Thyroid gland (tissue), 4 donors: ENCODE results near the gene SLC5A9. TPM values are rescaled to one million over a fixed set of nuclear protein-coding genes. Genes with fewer than 3 reads are reported as not detected.
"Not testable (repeated sequence)": the region's sequence is repeated elsewhere in the genome, so short reads cannot be mapped to it uniquely, and the experiment has no call there.

Experiments
- DNase-seq, 2 donors: peaks; one replicate each; pipeline ENCODE4 v3.0.0-alpha.2; 2019
- H3K27ac ChIP-seq, 3 donors: fragments of 200-600 bp; sonication (generic); 1 replicate in 2 of 3; 2 replicates in 1 of 3; pipeline ENCODE4 v1.5.1; 2016 to 2019; ENCODE audit warnings: mild to moderate bottlenecking in 1 of 3, moderate library complexity in 1 of 3
- H3K27me3 ChIP-seq: fragments of 200-600 bp; sonication (generic); one replicate; pipeline ENCODE4 v1.5.1; 2019
- H3K36me3 ChIP-seq, 2 donors: fragments of 200-600 bp; sonication (generic); one replicate each; pipeline ENCODE4 v1.5.1; 2016 to 2019
- H3K4me1 ChIP-seq, 2 donors: fragments of 200-600 bp; sonication (generic); one replicate each; pipeline ENCODE4 v1.5.1; 2017 to 2019
- H3K4me3 ChIP-seq, 3 donors: fragments of 200-600 bp; sonication (generic); replicated peaks in 1 of 3; 1 replicate in 2 of 3; 2 replicates in 1 of 3; pipeline ENCODE4 v1.5.1; 2016; ENCODE audit warnings: mild to moderate bottlenecking in 1 of 3
- H3K9me3 ChIP-seq: fragments of 200-600 bp; sonication (generic); one replicate; pipeline ENCODE4 v1.5.1; 2017
- CTCF ChIP-seq, 6 experiments: fragments of 200-600 bp in 3 of 6; fragments of 450-650 bp in 3 of 6; sonication (generic) in 3 of 6; IDR thresholded peaks; one replicate each; pipeline ENCODE4 v1.5.1; 2016 to 2019; ENCODE audit warnings: antibody characterized with exemption in 6 of 6, mild to moderate bottlenecking in 2 of 6, inconsistent platforms in 1 of 6, moderate library complexity in 1 of 6
- POLR2A ChIP-seq, 2 donors: fragments of 450-650 bp; IDR thresholded peaks; one replicate each; pipeline ENCODE4 v1.6.1; 2017; ENCODE audit warnings: antibody characterized with exemption in 2 of 2, mild to moderate bottlenecking in 2 of 2, moderate library complexity in 1 of 2
- WGBS, 2 donors: methylation state at CpG; one replicate each; pipeline ENCODE4 v1.1.5; 2017; 5-methylcytosine and 5-hydroxymethylcytosine counted together
- intact Hi-C: fragments of 100-400 bp; cut with DNase I; formaldehyde crosslinking; loops from one replicate; pipeline ENCODE4 v1.15.1; 2023
- total RNA-seq, 4 donors: library from RNA; depleted of rRNA; stranded (reverse); fragments of >200 nt; gene quantifications; one replicate each; pipeline ENCODE4 v1.2.3, GENCODE V29; 2016

The SLC5A9 gene
- total RNA-seq, 4 donors from 2014 or later, result not detected

GRCh38 chr1:48208652-48209051 is 13.9 kb upstream of the SLC5A9 start:
- TF ChIP-seq CTCF (IDR thresholded peaks at IDR 0.05) (no peak), POLR2A (IDR thresholded peaks at IDR 0.05) (no peak)
- 85 to 86% methylated on average over 4 of the region's 4 CpGs for WGBS, 2 donors

GRCh38 chr1:48213462-48213861 is 9.1 kb upstream of the SLC5A9 start:
- 82 to 85% methylated on average over 8 of the region's 8 CpGs for WGBS, 2 donors
- H3K27me3 ChIP-seq, H3K27ac ChIP-seq, H3K4me3 ChIP-seq, H3K36me3 ChIP-seq, DNase-seq, H3K4me1 ChIP-seq, H3K9me3 ChIP-seq, intact Hi-C loops: not testable (repeated sequence)

More at GRCh38 chr1:48208652-48209051, 13.9 kb upstream of the SLC5A9 start:
- no peak overlapping the region for H3K4me3 ChIP-seq
- H3K9me3 ChIP-seq, result no peaks in the 10 kb centered on the region
- DNase-seq, result no peak
- intact Hi-C loops, result no loop called here
- no peaks in the 10 kb centered on the region for H3K4me1 ChIP-seq
- H3K27me3 ChIP-seq, result no peaks in the 10 kb centered on the region
- no peak overlapping the region for H3K27ac ChIP-seq
- H3K36me3 ChIP-seq, result no peaks in the 10 kb centered on the region

GRCh38 chr1:48214366-48214765 is 8.2 kb upstream of the SLC5A9 start:
- intact Hi-C loops, H3K36me3 ChIP-seq, H3K4me1 ChIP-seq, H3K4me3 ChIP-seq, H3K9me3 ChIP-seq, DNase-seq, H3K27me3 ChIP-seq: not testable (repeated sequence)
- WGBS, 2 donors, result 68 to 70% methylated on average over 6 of the region's 6 CpGs
- peak overlapping the region in 1 of 3 donors; percentile 61 for H3K27ac ChIP-seq

GRCh38 chr1:48214820-48215219 is 7.7 kb upstream of the SLC5A9 start:
- H3K4me3 ChIP-seq, result no peak overlapping the region
- H3K36me3 ChIP-seq, result no peaks in the 10 kb centered on the region
- DNase-seq, result peak in 1 of 2 donors; percentile 13
- intact Hi-C loops, result no loop called here
- H3K4me1 ChIP-seq, result no peaks in the 10 kb centered on the region
- no peaks in the 10 kb centered on the region for H3K9me3 ChIP-seq
- TF ChIP-seq CTCF (IDR thresholded peaks at IDR 0.05) (no peak), POLR2A (IDR thresholded peaks at IDR 0.05) (no peak)
- H3K27me3 ChIP-seq, result no peaks in the 10 kb centered on the region
- 58 to 59% methylated on average over 4 of the region's 4 CpGs for WGBS, 2 donors
- H3K27ac ChIP-seq, result peak overlapping the region in 1 of 3 donors; percentile 61

GRCh38 chr1:48215222-48215621 is 7.3 kb upstream of the SLC5A9 start:
- H3K36me3 ChIP-seq, result no peaks in the 10 kb centered on the region
- no peaks in the 10 kb centered on the region for H3K4me1 ChIP-seq
- no peak for DNase-seq
- intact Hi-C loops, result no loop called here
- TF ChIP-seq CTCF (IDR thresholded peaks at IDR 0.05), result no peak
- H3K27ac ChIP-seq, result peak overlapping the region in 1 of 3 donors; percentile 61
- no peaks in the 10 kb centered on the region for H3K27me3 ChIP-seq
- H3K4me3 ChIP-seq, result no peak overlapping the region
- 33 to 43% methylated on average over 1 of the region's 1 CpG for WGBS, 2 donors
- no peaks in the 10 kb centered on the region for H3K9me3 ChIP-seq

- DNase-seq, result no peak
- no peaks in the 10 kb centered on the region for H3K36me3 ChIP-seq
- H3K9me3 ChIP-seq, result no peaks in the 10 kb centered on the region
- intact Hi-C loops, result no loop called here
- no peaks in the 10 kb centered on the region for H3K4me1 ChIP-seq
- no peak overlapping the region for H3K4me3 ChIP-seq
- TF ChIP-seq CTCF (IDR thresholded peaks at IDR 0.05) (no peak), POLR2A (IDR thresholded peaks at IDR 0.05) (no peak)
- 71 to 83% methylated on average over 2 of the region's 2 CpGs for whole genome bisulfite sequencing, 2 donors
- H3K27me3 ChIP-seq, result no peaks in the 10 kb centered on the region
- no peak overlapping the region for H3K27ac ChIP-seq
Measured at GRCh38 chr1:48215889-48216288, 6.6 kb upstream of the SLC5A9 start.
